GM18526 (cell line): Measurements from ENCODE around the gene CCDC68.

Source experiments
- POLR2A ChIP-seq: IDR thresholded peaks from 3 replicates; pipeline ENCODE4 v1.6.1; 2011; ENCODE audit not compliant: insufficient read length; ENCODE audit errors: extremely low read depth

Gene CCDC68

DNA sequence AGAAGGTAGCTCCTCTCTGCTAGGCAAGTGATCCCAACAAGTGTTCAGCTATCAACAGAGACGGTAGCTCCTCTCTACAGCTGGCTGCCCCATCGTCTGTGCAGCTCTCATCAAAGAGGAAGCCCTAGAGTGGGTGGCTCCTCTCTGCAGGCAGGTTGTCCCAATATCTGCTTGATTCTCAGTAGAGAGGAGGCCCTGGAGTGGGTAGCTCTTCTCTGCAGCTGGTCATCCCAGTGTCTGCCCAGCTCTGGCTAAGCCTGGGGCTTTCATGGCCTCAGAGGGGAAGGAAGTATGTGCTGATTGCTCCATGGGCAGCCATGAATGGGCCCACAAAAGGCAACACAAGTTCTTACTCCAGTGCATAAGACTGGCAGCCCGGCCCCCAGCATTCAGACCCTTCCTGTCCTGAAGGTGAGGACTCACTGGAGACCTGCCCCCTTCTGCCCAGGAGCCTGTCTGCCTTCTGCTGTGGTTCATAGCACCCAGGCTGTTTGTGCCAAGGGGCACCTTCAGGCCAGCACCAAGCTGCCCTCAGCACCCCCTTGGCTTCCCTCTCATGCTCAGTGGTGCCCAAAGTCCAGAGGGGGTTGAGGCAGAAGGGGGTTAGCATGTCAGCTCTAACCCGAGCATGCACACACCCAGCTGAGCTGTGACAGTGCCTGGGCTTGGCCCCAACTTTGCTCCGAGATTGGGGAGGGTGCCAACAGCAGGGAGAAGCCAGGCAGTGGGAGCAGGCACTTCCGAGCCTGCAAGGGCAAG, 48.9 kb downstream of the CCDC68 start:
- TF ChIP-seq POLR2A = no peak

DNA sequence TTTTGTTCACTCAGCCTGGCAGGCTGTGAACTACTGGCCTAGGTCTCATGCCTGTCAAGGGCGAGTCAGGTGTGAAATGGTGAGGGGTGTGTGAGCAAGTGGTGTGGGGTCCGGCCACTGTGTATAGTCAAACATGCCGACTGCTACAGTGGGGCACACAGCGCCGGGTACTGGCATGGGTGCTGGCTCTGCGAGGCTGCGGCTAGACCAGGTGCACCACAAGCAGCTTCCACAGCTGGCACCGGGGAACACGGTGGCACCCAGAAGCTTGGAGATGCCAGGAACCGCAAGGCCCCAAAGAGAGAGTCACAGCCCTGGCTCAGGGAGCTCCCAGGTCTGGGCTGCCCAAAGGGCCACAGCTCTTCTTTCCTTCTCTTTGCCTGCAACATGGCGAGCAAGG, 49.7 kb downstream of the CCDC68 start:
- TF ChIP-seq POLR2A = no peak

DNA sequence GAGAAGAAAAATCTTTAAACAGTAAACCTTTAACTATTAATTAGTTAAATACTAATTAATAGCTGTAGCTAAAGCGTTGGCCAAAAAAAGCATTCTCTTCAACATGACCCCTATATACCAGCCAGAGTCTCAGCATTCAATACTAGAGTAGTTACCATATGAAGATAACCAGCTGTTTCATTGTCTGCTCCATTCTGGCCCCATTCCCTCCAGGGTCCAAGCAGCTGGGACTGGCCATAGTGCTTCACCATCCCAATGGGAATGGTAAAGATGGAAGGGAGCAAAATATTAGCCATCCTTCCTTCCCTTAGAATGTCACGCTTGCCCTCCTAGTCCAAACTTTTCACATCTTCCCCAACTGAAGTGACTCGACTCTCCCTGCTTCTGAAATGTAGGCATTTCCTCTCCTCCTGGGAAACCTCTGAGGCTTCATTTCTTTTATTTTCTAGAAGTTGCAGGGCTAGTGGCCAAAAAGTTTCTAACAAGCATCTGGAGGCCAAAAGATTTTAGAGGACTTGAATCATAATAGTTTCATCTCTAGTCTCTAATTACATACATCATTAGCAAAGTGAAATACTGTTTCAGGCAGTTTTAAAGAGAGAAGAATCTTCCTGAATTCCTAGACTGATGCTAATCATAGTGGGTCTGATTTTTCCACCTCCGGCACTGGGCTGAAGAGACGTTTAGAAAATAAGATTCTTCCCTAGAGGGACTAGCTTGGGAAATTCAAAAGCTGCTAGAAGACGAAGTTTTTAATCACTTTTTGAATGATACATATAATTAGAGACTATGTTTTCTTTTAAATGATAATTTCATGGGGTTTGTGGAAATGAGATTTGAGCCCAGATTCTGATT, 52.7 kb downstream of the CCDC68 start:
- no peak for TF ChIP-seq POLR2A

DNA sequence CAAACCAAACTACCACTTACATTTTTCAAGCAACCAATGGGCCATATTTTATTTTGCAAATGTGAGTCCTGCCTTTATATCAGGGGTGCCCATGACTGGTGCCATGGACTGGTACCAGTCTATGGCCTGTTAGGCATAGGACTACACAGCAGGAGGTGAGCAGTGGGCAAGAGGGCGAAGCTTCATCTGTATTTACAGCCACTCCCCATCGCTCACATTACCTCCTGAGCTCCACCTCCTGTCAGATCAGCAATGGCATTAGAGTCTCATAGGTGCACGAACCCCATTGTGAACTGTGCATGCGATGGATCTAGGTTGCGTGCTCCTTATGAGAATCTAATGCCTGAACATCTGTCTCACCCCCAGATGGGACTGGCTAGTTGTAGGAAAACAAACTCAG, 53.6 kb downstream of the CCDC68 start:
- TF ChIP-seq POLR2A = no peak

DNA sequence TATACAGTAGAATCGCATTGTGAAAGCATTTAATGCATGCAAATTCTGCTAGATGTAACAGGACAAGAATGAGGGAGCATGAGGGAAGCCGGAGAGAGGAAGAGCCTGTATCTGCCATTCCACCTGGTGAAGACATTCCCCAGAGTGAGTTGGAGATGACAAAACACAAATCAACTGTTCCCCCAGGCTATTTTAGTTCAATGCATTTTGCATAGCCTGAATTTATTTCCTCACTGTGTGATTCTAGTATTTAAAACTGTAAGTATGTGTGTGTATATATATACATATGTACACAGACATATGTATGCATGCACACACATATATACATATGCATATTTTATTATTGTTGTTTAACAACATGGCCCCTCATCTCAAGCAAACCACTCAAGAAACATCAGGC, 54.7 kb downstream of the CCDC68 start:
- TF ChIP-seq POLR2A = no peak

- no peak for TF ChIP-seq POLR2A
Observed at GRCh38 chr18:54900290-54900689, 59.0 kb downstream of the CCDC68 start.

DNA sequence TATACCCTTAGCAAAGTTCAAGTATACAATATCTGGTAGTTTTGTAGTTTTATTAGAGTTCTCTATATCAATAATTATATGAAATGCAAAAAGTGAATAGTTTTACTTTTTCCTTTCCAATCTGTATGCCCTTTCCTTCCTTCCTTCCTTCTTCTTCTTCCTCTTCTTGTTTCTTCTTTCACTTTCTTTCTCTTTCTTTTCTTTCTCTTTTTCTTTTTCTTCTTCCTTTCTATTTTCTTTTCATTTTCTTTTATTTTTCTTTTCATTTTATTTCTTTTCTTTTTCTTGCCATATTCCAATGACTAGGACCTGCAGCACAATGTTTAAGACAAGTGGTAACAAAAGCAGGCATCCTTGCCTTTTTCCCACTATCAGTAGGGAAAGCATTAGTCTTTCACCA, 59.8 kb downstream of the CCDC68 start:
- no peak for TF ChIP-seq POLR2A

DNA sequence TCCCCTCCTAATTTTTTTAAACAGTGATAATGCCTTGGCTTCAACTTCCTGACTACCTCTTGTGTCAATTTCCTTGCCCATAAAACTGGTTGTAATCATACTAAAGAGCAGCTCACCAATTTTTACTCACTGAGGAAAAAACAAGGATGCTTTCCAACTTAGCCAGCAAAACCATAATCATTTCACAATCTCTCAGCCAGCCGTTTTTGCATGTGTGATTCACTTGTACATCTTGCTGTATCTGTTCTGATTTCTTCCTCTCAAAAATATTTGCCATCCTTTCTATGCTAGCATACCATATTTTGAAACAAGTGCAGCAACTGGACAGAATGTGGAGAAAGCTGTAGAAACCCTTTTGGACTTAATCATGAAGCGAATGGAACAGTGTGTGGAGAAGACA, 70.3 kb downstream of the CCDC68 start:
- TF ChIP-seq POLR2A = no peak

DNA sequence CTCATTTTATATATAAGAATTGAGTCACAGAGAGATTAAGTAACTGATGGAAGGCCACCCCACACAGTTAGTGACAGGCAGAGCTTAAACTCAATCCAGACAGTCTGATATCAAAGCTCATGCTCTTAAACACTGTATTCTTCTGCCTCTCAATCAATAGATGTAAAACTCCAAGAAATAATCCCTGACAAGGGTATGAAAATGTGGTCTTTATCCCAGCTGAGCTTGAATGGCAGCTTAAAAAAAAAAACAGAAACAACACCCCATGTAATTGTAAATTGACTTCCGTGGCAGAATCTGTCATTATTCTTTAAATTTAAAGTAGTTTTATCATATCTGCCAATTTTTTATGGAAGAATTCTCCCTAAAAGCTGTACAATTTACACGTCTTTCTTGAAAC, 70.9 kb downstream of the CCDC68 start:
- no peak for TF ChIP-seq POLR2A

- TF ChIP-seq POLR2A = no peak
Observed at GRCh38 chr18:54883816-54884604, 75.3 kb downstream of the CCDC68 start.

- TF ChIP-seq POLR2A = no peak
Observed at GRCh38 chr18:54882318-54882717, 76.9 kb downstream of the CCDC68 start.

- no peak for TF ChIP-seq POLR2A
Observed at GRCh38 chr18:54881229-54881768, 78.0 kb downstream of the CCDC68 start.

DNA sequence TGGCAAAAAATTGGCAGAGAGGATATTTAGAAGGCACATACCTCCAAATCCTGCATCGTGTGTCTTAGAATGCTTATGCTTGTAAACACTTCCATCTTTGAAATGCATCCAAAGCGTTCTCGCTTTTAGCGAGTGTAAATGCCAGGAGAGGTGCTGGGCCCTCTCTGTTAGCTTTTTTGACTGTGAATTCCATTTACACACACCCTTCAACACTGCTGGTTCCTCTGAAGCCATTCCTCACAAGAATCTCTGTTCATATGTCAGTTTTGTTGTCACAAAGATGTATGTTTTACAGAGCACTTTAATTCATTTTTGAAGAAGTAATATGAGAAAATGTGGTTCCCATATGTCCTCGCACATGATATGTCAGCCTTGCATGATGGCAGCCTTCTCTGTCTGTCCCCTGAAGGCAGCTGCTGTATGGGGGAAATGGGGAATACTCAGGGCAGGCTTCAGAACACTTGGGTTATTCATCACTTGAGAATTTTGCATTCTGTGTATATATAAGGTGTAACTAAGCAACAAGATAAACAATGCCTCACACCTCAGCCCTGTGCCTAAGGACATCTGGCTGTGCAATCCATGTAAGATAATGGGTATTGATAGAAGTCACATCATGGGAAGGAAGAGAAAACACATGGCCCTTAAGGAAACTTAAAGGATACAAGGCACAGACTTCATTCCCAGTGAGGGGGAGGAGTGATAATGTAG, 78.7 kb downstream of the CCDC68 start:
- TF ChIP-seq POLR2A = no peak

GRCh38 chr18:54879691-54880090, 79.6 kb downstream of the CCDC68 start:
- no peak for TF ChIP-seq POLR2A
